Measurements from ENCODE around the gene ACOXL. TPM values are rescaled to one million over a fixed set of nuclear protein-coding genes. Genes with fewer than 3 reads are reported as not detected.
A peak's percentile ranks its signal among the peaks of the same experiment; 100 is the strongest.

Gene ACOXL
- total and polyA plus RNA-seq, 2 donors (not counting 3 experiments of a cell fraction or from before 2014, with no cell fraction given) = not detected

- Histone ChIP-seq H3K4me2 (ENCODE audit: insufficient read depth, low read length) (no peak overlapping the region), H4K20me1 (replicated peaks; ENCODE audit: control insufficient read depth, extremely low read depth, insufficient read depth, low read length) (no peaks in the 10 kb centered on the region), H3K9ac (replicated peaks; ENCODE audit: extremely low read depth, insufficient read depth, low read length) (no peak overlapping the region), H3K27me3 (ENCODE audit: control insufficient read depth in 2 of 2, insufficient read depth in 2 of 2, low read length in 2 of 2) (peaks cover 12 to 32% of the 10 kb centered on the region in 2 experiments), H3K9me1 (replicated peaks; ENCODE audit: control insufficient read depth, extremely low read depth, insufficient read depth, low read length) (no peaks in the 10 kb centered on the region), H2AFZ (ENCODE audit: low read depth, low read length) (no peak overlapping the region), H3K36me3 (ENCODE audit: control insufficient read depth in 2 of 2, extremely low read depth in 1 of 2, insufficient read depth in 2 of 2, low read length in 2 of 2) (no peaks in the 10 kb centered on the region), H3K9me3 (replicated peaks; ENCODE audit: control insufficient read depth, insufficient read depth, low read length) (no peaks in the 10 kb centered on the region), H3K79me2 (ENCODE audit: control insufficient read depth, insufficient read depth, low read length) (no peaks in the 10 kb centered on the region), H3K27ac (ENCODE audit: insufficient read depth, low read depth, low read length) (no peak overlapping the region), H3K4me1 (ENCODE audit: control insufficient read depth, extremely low read depth, insufficient read depth, low read length) (no peaks in the 10 kb centered on the region), H3K4me3 (replicated peaks in 1 of 3; ENCODE audit: insufficient read depth in 1 of 3, low read depth in 1 of 3, low read length in 3 of 3) (no peak overlapping the region)
- POLR2A ChIA-PET = no interaction called here
- no TSS peak for BruUV-seq (replicated peaks)
- CTCF ChIA-PET = interaction anchor here (1.0 kb wide), 1 partner anchor 18 kb away, joined by 3 read pairs; no protein-coding TSS in a partner anchor
- dilution Hi-C loops (cut with MboI; ENCODE audit: extremely low pct_ligation_motif_present, low sequenced_read_pairs) (no loop called here), intact Hi-C loops (cut with micrococcal nuclease) (no loop called here)
- no peak for TF ChIP-seq JUN (IDR thresholded peaks at IDR 0.05; ENCODE audit: borderline replicate concordance, insufficient read depth, insufficient read length, low read depth)
- TF ChIP-seq, protein P1, sequence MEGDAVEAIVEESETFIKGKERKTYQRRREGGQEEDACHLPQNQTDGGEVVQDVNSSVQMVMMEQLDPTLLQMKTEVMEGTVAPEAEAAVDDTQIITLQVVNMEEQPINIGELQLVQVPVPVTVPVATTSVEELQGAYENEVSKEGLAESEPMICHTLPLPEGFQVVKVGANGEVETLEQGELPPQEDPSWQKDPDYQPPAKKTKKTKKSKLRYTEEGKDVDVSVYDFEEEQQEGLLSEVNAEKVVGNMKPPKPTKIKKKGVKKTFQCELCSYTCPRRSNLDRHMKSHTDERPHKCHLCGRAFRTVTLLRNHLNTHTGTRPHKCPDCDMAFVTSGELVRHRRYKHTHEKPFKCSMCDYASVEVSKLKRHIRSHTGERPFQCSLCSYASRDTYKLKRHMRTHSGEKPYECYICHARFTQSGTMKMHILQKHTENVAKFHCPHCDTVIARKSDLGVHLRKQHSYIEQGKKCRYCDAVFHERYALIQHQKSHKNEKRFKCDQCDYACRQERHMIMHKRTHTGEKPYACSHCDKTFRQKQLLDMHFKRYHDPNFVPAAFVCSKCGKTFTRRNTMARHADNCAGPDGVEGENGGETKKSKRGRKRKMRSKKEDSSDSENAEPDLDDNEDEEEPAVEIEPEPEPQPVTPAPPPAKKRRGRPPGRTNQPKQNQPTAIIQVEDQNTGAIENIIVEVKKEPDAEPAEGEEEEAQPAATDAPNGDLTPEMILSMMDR (IDR thresholded peaks at IDR 0.05; ENCODE audit: extremely low read depth in 1 of 2, insufficient read depth in 1 of 2, low read depth in 1 of 2, low read length in 2 of 2) = no peak
- no peak for FAIRE-seq
- no peak for DNase-seq (ENCODE audit: low read depth, low spot score)
Observed at GRCh38 chr2:111035830-111036441, 303.6 kb downstream of the ACOXL start.

- no peaks in the 10 kb centered on the region for H3K9me1 ChIP-seq (replicated peaks; ENCODE audit: control insufficient read depth, extremely low read depth, insufficient read depth, low read length)
- POLR2A ChIA-PET = no interaction called here
- no TSS peak for BruUV-seq (replicated peaks)
- no peaks in the 10 kb centered on the region for H3K9me3 ChIP-seq (replicated peaks; ENCODE audit: control insufficient read depth, insufficient read depth, low read length)
- TF ChIP-seq FOS (IDR thresholded peaks at IDR 0.05; ENCODE audit: borderline replicate concordance, insufficient read depth, low read length) (peak; percentile 34), EZH2 (IDR thresholded peaks at IDR 0.05; ENCODE audit: borderline replicate concordance, low read depth, low read length, severe bottlenecking) (no peak)
- no peak overlapping the region for H3K27ac ChIP-seq (ENCODE audit: insufficient read depth, low read depth, low read length)
- H3K36me3 ChIP-seq (ENCODE audit: control insufficient read depth in 2 of 2, extremely low read depth in 1 of 2, insufficient read depth in 2 of 2, low read length in 2 of 2) = no peaks in the 10 kb centered on the region
- dilution Hi-C loops (cut with MboI; ENCODE audit: extremely low pct_ligation_motif_present, low sequenced_read_pairs) (no loop called here), intact Hi-C loops (cut with micrococcal nuclease) (no loop called here)
- DNase-seq (ENCODE audit: low read depth, low spot score) (no peak), FAIRE-seq (no peak)
- H2AFZ ChIP-seq (ENCODE audit: low read depth, low read length) = no peak overlapping the region
- H3K27me3 ChIP-seq (ENCODE audit: control insufficient read depth in 2 of 2, insufficient read depth in 2 of 2, low read length in 2 of 2) = peaks cover 8 to 21% of the 10 kb centered on the region in 2 experiments
- no peaks in the 10 kb centered on the region for H3K4me1 ChIP-seq (ENCODE audit: control insufficient read depth, extremely low read depth, insufficient read depth, low read length)
- no peak overlapping the region for H3K4me2 ChIP-seq (ENCODE audit: insufficient read depth, low read length)
- no peaks in the 10 kb centered on the region for H3K79me2 ChIP-seq (ENCODE audit: control insufficient read depth, insufficient read depth, low read length)
- H3K9ac ChIP-seq (replicated peaks; ENCODE audit: extremely low read depth, insufficient read depth, low read length) = no peak overlapping the region
- CTCF ChIA-PET = no interaction called here
- no peak overlapping the region for H3K4me3 ChIP-seq (replicated peaks in 1 of 3; ENCODE audit: insufficient read depth in 1 of 3, low read depth in 1 of 3, low read length in 3 of 3)
- no peaks in the 10 kb centered on the region for H4K20me1 ChIP-seq (replicated peaks; ENCODE audit: control insufficient read depth, extremely low read depth, insufficient read depth, low read length)
Observed at GRCh38 chr2:111037128-111037527, 304.8 kb downstream of the ACOXL start.
